Adrenal gland (tissue), 12 donors: ENCODE results near the gene SYNE2. TPM values are rescaled to one million over a fixed set of nuclear protein-coding genes. Genes with fewer than 3 reads are reported as not detected.
"Not testable (repeated sequence)": the region's sequence is repeated elsewhere in the genome, so short reads cannot be mapped to it uniquely, and the experiment has no call there.

Experiments
- DNase-seq, 7 donors: peaks; one replicate each; pipeline ENCODE4 v3.0.0-alpha.2; 2019 to 2020
- H3K27ac ChIP-seq, 5 donors: fragments of 200-600 bp; sonication (generic) in 4 of 5; 1 replicate in 3 of 5; 2 replicates in 2 of 5; pipeline versions ENCODE4 v1.5.1 to v1.8.0; 2016 to 2020; ENCODE audit warnings: mild to moderate bottlenecking in 1 of 5
- H3K27me3 ChIP-seq: fragments of 200-600 bp; 2 replicates; pipeline ENCODE4 v1.8.0; 2021
- H3K36me3 ChIP-seq, 2 donors: fragments of 200-600 bp; replicated peaks in 1 of 2; 1 replicate in 1 of 2; 2 replicates in 1 of 2; pipeline versions ENCODE4 v1.5.1 to v1.8.0; 2018 to 2022
- H3K4me1 ChIP-seq, 2 donors: fragments of 200-600 bp; replicated peaks in 1 of 2; 1 replicate in 1 of 2; 2 replicates in 1 of 2; pipeline versions ENCODE4 v1.5.1 to v1.8.0; 2018 to 2021
- H3K4me3 ChIP-seq, 4 donors: fragments of 200-600 bp; sonication (generic) in 3 of 4; one replicate each; pipeline ENCODE4 v1.5.1; 2016 to 2018
- H3K9me3 ChIP-seq, 3 donors: fragments of 200-600 bp; sonication (generic) in 1 of 3; replicated peaks in 1 of 3; 1 replicate in 2 of 3; 2 replicates in 1 of 3; pipeline versions ENCODE4 v1.5.1 to v1.8.0; 2016 to 2021
- POLR2A ChIP-seq, 2 donors: fragments of 450-650 bp; IDR thresholded peaks; one replicate each; pipeline ENCODE4 v1.6.1; 2017; ENCODE audit warnings: antibody characterized with exemption in 2 of 2, mild to moderate bottlenecking in 2 of 2, moderate library complexity in 1 of 2
- WGBS, 4 donors: extraction: QIAGEN DNeasy Blood & Tissue Kit in 2 of 4; methylation state at CpG; one replicate each; pipeline versions ENCODE4 v1.1.5 to v1.1.7; 2013 to 2017; 5-methylcytosine and 5-hydroxymethylcytosine counted together
- intact Hi-C, 2 donors: fragments of 100-400 bp; cut with DNase I; formaldehyde crosslinking; loops; one replicate each; pipeline versions ENCODE4 v1.14.1 to v1.15.0; 2022 to 2023
- polyA plus RNA-seq, 3 donors: library from polyadenylated mRNA; stranded (reverse); fragments of 200-250 nt in 2 of 3; fragments of 350-450 nt in 1 of 3; fragmentation: Illumina TruSeq in 1 of 3; extraction: RNeasy Lipid Tissue Mini Kit (QIAGEN cat#74804) in 1 of 3; gene quantifications; one replicate each; pipeline ENCODE4 v1.2.3, GENCODE V29; 2013 to 2014
- total RNA-seq, 9 donors: library from RNA; depleted of rRNA in 4 of 9; stranded (reverse); fragments of >200 nt in 4 of 9; fragments of 120-200 nt in 1 of 9; fragmentation: NEBNext Ultra II Directional in 1 of 9; extraction: Animal tissue kit (Norgen Biotek cat#: 25700) in 1 of 9; gene quantifications; one replicate each; pipeline versions ENCODE4 v1.1.0 to v1.2.4, GENCODE V29; 2013 to 2023
- TF ChIP-seq, protein P1 (sequence below), 6 experiments: fragments of 450-650 bp in 4 of 6; fragments of 200-600 bp in 2 of 6; sonication (generic) in 1 of 6; IDR thresholded peaks; 1 replicate in 5 of 6; 2 replicates in 1 of 6; pipeline versions ENCODE4 v1.5.1 to v1.8.0; 2016 to 2021; ENCODE audit warnings: antibody characterized with exemption in 6 of 6, mild to moderate bottlenecking in 2 of 6, moderate library complexity in 1 of 6
- donor health status: healthy with polysubstance abuse.
- donor health status: Bipolar disorder and iron deficiency.
- donor health status: DM: yes; HTN: yes; CAD: no.
- donor health status: DM: no; HTN: no; CAD: no.
- donor health status: DM: no; HTN: no; CAD: no.
- donor health status: DM: yes; HTN: yes; CAD: no.

Gene SYNE2
- total and polyA plus RNA-seq, 12 donors: 21.4 to 140 (median 56.1) TPM

DNA sequence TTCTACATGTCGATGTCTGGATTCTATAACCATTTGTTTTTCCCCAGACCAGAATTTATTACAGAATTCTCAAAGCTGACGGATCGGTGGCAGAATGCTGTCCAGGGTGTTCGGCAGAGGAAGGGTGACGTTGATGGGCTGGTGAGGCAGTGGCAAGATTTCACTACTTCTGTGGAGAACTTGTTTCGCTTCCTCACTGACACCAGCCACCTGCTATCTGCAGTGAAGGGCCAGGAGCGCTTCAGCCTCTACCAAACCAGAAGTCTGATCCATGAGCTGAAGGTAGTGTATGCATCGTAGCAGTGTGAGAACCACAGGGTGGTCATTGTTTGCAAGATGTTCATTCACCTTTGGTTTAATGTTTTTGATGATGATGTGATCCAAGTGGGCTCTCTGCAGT, 317.4 kb downstream of the SYNE2 start:
- Histone ChIP-seq H3K4me1 (peaks cover 6 to 9% of the 10 kb centered on the region in 2 donors), H3K36me3 (peaks cover 0 to 10% of the 10 kb centered on the region in 2 donors), H3K4me3 (no peak overlapping the region), H3K27ac (no peak overlapping the region), H3K27me3 (no peaks in the 10 kb centered on the region), H3K9me3 (no peaks in the 10 kb centered on the region)
- no peak for DNase-seq
- WGBS, 4 donors: 88 to 95% (median 94%) methylated on average over 8 of the region's 8 CpGs
- TF ChIP-seq POLR2A (IDR thresholded peaks at IDR 0.05): no peak
- TF ChIP-seq, protein P1, sequence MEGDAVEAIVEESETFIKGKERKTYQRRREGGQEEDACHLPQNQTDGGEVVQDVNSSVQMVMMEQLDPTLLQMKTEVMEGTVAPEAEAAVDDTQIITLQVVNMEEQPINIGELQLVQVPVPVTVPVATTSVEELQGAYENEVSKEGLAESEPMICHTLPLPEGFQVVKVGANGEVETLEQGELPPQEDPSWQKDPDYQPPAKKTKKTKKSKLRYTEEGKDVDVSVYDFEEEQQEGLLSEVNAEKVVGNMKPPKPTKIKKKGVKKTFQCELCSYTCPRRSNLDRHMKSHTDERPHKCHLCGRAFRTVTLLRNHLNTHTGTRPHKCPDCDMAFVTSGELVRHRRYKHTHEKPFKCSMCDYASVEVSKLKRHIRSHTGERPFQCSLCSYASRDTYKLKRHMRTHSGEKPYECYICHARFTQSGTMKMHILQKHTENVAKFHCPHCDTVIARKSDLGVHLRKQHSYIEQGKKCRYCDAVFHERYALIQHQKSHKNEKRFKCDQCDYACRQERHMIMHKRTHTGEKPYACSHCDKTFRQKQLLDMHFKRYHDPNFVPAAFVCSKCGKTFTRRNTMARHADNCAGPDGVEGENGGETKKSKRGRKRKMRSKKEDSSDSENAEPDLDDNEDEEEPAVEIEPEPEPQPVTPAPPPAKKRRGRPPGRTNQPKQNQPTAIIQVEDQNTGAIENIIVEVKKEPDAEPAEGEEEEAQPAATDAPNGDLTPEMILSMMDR (IDR thresholded peaks at IDR 0.05): no peak
- intact Hi-C loops: no loop called here

DNA sequence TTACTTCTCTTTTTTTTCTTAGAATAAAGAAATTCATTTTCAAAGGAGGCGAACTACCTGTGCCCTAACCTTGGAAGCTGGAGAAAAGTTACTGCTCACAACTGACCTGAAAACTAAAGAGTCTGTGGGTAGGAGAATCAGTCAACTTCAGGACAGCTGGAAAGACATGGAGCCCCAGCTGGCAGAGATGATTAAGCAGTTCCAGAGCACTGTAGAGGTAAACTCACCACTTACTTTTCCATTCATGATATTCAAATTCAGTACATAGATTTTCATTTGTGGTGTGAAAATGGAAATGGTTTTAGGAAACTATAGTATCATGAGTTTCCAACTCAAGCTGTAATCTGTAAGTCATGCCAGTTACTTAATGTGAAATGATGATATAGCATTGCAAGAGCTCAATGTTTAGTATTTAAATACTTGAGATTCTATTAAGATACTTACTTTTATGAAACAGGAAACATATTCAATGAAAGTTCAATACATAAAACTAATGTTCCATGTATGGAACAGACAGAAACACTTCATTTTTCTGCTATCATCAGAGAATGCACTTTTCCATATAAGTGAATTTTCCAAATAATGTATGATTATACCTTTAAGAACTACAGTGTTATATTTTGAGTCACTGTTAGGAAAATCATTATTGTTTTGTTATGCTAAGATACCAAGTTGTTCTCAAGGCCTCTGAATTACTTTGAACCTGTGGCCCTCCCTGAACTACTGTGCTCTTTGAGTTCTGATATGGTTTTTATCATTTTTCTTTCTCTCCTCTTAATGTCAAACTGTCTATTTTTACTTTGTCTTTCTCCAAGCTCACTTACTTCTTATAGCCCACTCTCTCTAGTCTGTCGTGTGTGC, 322.3 kb downstream of the SYNE2 start:
- H3K9me3 ChIP-seq: no peaks in the 10 kb centered on the region
- intact Hi-C loops: no loop called here
- no peak overlapping the region for H3K4me3 ChIP-seq
- WGBS, 4 donors: 69 to 87% (median 79%) methylated on average over 2 of the region's 2 CpGs
- no peaks in the 10 kb centered on the region for H3K27me3 ChIP-seq
- H3K36me3 ChIP-seq: no peaks in the 10 kb centered on the region
- DNase-seq: no peak
- H3K4me1 ChIP-seq: peaks cover 0 to 5% of the 10 kb centered on the region in 2 donors
- no peak for TF ChIP-seq POLR2A (IDR thresholded peaks at IDR 0.05)
- TF ChIP-seq, protein P1 (IDR thresholded peaks at IDR 0.05): no peak
- no peak overlapping the region for H3K27ac ChIP-seq

DNA sequence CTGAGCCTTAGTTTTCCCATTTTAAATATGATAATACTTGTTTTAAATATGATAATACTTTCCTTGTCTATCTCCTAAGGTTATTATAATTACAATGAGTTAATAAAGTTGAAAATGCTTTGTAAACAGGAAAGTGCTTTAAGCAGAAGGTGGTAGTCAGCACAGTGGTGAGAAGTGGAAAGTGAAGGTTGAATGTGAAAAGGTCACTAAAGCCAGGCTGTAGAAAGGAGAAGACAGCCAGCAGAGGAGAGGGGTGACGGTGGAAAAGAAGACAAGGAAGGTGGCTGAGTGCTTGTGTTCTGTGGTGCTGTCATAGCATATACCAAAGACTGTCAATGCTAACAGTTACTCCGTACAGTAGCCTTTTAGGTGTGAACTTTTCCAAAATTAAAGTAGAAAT, 323.5 kb downstream of the SYNE2 start:
- Histone ChIP-seq H3K9me3 (no peaks in the 10 kb centered on the region), H3K36me3 (no peaks in the 10 kb centered on the region), H3K4me3 (no peak overlapping the region), H3K27me3 (no peaks in the 10 kb centered on the region), H3K27ac (no peak overlapping the region), H3K4me1 (peaks cover 0 to 5% of the 10 kb centered on the region in 2 donors)
- TF ChIP-seq, protein P1 (IDR thresholded peaks at IDR 0.05): no peak
- TF ChIP-seq POLR2A (IDR thresholded peaks at IDR 0.05): no peak
- 92 to 94% (median 93%) methylated on average over 2 of the region's 2 CpGs for WGBS, 4 donors
- intact Hi-C loops: no loop called here
- DNase-seq: no peak

DNA sequence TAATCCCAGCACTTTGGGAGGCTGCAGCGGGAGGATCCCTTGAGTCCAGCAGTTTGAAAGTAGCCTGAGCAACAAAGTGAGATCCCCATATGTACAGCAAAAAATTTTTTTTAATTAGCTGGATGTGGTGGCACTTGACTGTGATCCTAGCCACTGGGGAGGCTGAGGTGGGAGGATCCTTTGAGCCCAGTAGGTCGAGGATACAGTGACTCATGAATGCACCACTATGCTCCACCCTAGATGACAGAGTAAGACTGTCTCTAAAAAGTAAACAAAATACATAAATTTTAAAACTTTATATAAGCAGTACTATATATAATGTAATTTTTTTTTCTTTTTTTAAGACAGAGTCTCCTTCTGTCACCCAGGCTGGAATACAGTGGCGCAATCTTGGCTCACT, 326.0 kb downstream of the SYNE2 start:
- TF ChIP-seq, protein P1 (IDR thresholded peaks at IDR 0.05): no peak
- TF ChIP-seq POLR2A (IDR thresholded peaks at IDR 0.05): no peak
- no peaks in the 10 kb centered on the region for H3K27me3 ChIP-seq
- peaks cover 0 to 5% of the 10 kb centered on the region in 2 donors for H3K4me1 ChIP-seq
- intact Hi-C loops: no loop called here
- no peaks in the 10 kb centered on the region for H3K9me3 ChIP-seq
- no peaks in the 10 kb centered on the region for H3K36me3 ChIP-seq
- no peak overlapping the region for H3K4me3 ChIP-seq
- H3K27ac ChIP-seq: no peak overlapping the region
- DNase-seq: no peak
- WGBS, 4 donors: 90 to 95% (median 93%) methylated on average over 3 of the region's 3 CpGs

DNA sequence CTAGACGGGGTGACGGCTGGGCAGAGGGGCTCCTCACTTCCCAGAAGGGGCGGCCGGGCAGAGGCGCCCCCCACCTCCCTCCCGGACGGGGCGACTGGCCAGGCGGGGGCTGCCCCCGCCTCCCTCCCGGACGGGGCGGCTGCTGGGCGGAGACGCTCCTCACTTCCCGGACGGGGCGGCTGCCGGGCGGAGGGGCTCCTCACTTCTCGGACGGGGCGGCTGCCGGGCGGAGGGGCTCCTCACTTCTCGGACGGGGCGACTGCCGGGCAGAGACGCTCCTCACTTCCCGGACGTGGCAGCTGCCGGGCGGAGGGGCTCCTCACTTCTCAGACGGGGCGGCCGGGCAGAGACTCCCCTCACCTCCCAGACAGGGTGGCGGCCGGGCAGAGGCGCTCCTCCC, 330.1 kb downstream of the SYNE2 start:
- WGBS, 4 donors: 95 to 100% (median 98%) methylated on average over 5 to 40 of the region's 40 CpGs

More for the DNA sequence above, 330.1 kb downstream of the SYNE2 start:
- DNase-seq, H3K27ac ChIP-seq, H3K9me3 ChIP-seq, H3K36me3 ChIP-seq, intact Hi-C loops, H3K27me3 ChIP-seq, H3K4me1 ChIP-seq, H3K4me3 ChIP-seq: not testable (repeated sequence)
